ENCODE data around the gene NISCH.

The NISCH gene

DNA sequence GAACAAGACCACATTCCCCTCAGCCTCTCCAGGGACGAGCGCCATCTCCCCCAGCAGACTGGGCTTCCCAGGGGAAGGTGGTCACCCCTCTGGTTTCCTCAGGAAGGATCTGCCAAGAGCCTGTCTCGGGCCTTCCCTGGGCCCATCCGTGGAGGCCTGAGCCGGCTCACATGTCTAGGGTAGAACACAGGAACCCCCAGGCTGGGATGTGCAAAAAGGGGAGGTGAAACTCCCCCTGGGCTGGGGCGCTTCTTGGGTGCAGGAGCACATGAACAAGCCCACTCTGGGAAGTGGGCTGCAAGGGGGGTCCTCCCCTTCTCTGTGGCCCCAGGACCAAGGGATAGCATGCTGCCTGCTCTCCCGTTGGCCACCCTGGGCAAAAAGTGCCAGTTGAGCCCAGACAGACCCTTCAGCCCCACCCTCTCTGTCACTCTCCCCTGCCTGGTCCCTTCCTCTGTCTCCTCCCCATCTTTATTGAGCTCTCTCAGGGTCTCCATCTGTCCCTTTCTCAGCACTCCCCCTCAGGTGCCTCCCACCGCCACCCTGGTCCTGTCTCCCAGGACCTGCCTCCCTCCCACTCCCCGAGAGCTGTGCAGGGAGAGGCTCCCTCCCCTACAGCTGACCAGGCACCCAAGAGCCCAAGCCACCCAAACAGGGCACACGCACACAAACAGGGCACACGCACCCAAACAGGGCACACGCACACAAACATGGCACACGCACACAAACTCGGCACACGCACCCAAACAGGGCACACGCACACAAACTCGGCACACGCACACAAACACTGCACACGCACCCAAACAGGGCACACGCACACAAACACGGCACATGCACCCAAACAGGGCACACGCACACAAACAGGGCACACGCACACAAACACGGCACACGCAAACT, 11.4 kb upstream of the NISCH start:
- TF ChIP-seq, protein P1, sequence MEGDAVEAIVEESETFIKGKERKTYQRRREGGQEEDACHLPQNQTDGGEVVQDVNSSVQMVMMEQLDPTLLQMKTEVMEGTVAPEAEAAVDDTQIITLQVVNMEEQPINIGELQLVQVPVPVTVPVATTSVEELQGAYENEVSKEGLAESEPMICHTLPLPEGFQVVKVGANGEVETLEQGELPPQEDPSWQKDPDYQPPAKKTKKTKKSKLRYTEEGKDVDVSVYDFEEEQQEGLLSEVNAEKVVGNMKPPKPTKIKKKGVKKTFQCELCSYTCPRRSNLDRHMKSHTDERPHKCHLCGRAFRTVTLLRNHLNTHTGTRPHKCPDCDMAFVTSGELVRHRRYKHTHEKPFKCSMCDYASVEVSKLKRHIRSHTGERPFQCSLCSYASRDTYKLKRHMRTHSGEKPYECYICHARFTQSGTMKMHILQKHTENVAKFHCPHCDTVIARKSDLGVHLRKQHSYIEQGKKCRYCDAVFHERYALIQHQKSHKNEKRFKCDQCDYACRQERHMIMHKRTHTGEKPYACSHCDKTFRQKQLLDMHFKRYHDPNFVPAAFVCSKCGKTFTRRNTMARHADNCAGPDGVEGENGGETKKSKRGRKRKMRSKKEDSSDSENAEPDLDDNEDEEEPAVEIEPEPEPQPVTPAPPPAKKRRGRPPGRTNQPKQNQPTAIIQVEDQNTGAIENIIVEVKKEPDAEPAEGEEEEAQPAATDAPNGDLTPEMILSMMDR (IDR thresholded peaks at IDR 0.05): no peak
- no peak for TF ChIP-seq ZFX (IDR thresholded peaks at IDR 0.05; ENCODE audit: borderline replicate concordance)
- H3K27ac ChIP-seq: no peak overlapping the region

- H3K27ac ChIP-seq: peak within 1 kb of the TSS; percentile 12; the same call in 1 of the 2 replicates
These were observed 10.3 kb upstream of the NISCH start, which contains the start of gene SEMA3G for GRCh38 chr3:52444860-52445793. TSS of gene SEMA3G (minus strand) at chr3:52445103. CDS start at chr3:52445027, 76 bp downstream.

GRCh38 chr3:52446042-52446441, 9.4 kb upstream of the NISCH start:
- TF ChIP-seq ZFX (IDR thresholded peaks at IDR 0.05; ENCODE audit: borderline replicate concordance): no peak
- TF ChIP-seq, protein P1 (IDR thresholded peaks at IDR 0.05): no peak
- H3K27ac ChIP-seq: no peak overlapping the region

More at GRCh38 chr3:52444860-52445793, 10.3 kb upstream of the NISCH start, which contains the start of gene SEMA3G:
- TF ChIP-seq, protein P1 (IDR thresholded peaks at IDR 0.05): peak; percentile 66
- no peak for TF ChIP-seq ZFX (IDR thresholded peaks at IDR 0.05; ENCODE audit: borderline replicate concordance)

DNA sequence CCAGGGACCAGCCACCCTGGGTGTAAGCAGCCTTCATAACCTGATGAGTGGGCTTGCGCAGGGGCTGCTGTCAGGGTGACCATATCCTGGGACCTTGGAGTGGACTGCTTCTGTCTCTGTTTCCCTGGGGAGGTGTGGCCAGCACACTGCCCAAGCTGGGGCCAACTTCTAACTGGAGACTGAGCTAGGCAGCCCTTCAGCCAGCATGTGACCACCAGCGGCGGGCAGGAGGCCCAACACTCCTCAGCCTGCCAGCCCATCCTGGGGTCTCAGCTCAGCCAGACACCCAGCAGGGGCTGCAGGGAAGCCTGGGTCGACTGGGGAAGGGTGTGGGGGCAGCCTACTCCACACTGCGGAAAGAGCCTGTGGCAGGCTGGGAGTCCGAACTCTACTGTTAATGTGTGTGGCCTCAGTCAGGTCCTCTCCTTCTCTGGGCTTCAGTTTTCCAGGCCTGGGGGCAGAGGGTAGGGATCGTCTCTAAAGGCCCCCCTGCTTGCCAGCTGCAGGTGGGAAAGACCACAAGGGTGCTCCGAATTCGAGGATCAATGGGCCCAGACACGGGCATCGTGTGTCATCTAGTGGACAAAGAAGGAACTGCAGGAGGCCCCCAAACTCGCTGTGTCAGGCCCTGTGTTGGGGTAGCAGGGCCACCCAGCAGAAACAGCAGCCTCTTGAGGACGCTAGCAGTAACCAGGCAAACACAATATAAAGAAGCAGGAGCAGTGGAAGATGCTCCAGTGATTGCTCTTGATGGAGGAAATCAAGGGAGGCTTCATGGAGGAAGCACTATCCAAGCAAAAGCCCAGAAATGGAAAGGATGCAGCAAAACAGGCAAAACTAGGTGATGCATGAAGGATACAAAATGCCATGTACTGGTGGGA, 8.5 kb upstream of the NISCH start:
- no peak overlapping the region for H3K27ac ChIP-seq
- TF ChIP-seq, protein P1 (IDR thresholded peaks at IDR 0.05): peak; percentile 98
- no peak for TF ChIP-seq ZFX (IDR thresholded peaks at IDR 0.05; ENCODE audit: borderline replicate concordance)

- no peak overlapping the region for H3K27ac ChIP-seq
- TF ChIP-seq, protein P1 (IDR thresholded peaks at IDR 0.05): no peak
- TF ChIP-seq ZFX (IDR thresholded peaks at IDR 0.05; ENCODE audit: borderline replicate concordance): no peak
These were observed 7.7 kb upstream of the NISCH start for GRCh38 chr3:52447512-52448355.

All from 22Rv1 (cell line).